GM12864 (cell line): ENCODE data around the gene CCDC138.

Experiments used
- DNase-seq: peaks from one replicate; pipeline ENCODE4 v3.0.0-alpha.2; 2011; ENCODE audit warnings: low read depth
- H3K4me3 ChIP-seq: 2 replicates; pipeline ENCODE4 v1.5.1; 2011; ENCODE audit warnings: mild to moderate bottlenecking, low read depth, low read length, control low read depth
- CTCF ChIP-seq: IDR thresholded peaks from 2 replicates; pipeline ENCODE4 v1.5.1; 2011; ENCODE audit warnings: low read depth, mild to moderate bottlenecking, moderate library complexity, low read length, control low read depth, inconsistent platforms; ENCODE audit errors: missing control alignments

Gene CCDC138

DNA sequence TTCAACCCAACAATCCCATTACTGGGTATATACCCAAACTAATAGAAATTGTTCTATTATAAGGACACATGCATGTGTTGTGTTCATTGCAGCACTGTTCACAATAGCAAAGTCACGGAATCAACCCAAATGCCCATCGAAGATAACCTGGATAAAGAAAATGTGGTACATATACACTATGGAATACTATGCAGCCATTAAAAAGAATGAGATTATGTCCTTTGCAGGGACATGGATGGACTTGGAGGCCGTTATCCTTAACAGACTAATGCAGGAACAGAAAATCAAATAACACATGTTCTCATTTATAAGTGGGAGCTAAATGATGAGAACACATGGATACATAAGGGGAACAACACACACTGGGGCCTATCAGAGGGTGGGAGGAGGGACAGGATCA is 65.8 kb downstream of the CCDC138 start:
- no peak for TF ChIP-seq CTCF

GRCh38 chr2:108853421-108853820 is 66.8 kb downstream of the CCDC138 start:
- TF ChIP-seq CTCF = no peak
- H3K4me3 ChIP-seq = no peak overlapping the region
- DNase-seq = no peak

More for the DNA sequence above, 65.8 kb downstream of the CCDC138 start:
- no peak overlapping the region for H3K4me3 ChIP-seq
- DNase-seq = no peak

DNA sequence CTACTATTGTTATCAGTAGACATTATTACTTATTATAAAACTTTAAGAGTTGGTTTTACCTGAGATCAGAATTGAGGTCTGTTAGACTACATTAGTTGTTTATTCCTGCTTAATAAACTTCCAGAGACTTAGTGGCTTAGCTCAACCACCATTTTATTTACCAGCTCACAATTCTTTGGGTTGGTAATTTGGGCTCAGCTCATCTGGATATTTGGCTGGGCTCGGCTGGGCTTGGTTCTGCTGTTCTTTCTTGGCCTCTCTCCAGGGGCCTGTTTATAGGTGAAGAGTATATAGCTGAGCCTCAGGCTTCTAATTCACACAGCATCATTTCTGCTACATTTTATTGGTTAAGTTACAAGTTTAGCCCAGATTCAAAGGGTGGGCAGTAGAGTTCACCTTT is 67.9 kb downstream of the CCDC138 start:
- no peak for TF ChIP-seq CTCF
- no peak overlapping the region for H3K4me3 ChIP-seq
- no peak for DNase-seq

GRCh38 chr2:108855194-108855593 is 68.6 kb downstream of the CCDC138 start:
- peak; percentile 10 for TF ChIP-seq CTCF
- no peak for DNase-seq
- H3K4me3 ChIP-seq = no peak overlapping the region

DNA sequence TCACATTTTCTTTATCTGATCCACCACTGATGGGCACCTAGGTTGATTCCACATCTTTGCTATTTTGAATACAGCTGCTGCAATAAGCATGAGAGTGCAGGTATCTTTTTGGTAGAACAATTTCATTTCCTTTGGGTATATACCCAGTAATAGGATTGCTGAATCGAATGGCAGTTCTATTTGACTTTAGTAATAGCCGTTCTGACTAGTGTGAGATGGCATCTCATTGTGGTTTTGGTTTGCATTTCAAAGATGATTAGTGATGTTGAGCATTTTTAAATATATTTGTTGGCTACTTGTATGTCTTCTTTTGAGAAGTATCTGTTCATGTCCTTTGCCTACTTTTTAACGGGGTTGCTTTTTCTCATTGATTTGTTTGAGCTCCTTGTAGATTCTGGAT is 72.3 kb downstream of the CCDC138 start:
- no peak for TF ChIP-seq CTCF
- no peak for DNase-seq
- H3K4me3 ChIP-seq = no peak overlapping the region

DNA sequence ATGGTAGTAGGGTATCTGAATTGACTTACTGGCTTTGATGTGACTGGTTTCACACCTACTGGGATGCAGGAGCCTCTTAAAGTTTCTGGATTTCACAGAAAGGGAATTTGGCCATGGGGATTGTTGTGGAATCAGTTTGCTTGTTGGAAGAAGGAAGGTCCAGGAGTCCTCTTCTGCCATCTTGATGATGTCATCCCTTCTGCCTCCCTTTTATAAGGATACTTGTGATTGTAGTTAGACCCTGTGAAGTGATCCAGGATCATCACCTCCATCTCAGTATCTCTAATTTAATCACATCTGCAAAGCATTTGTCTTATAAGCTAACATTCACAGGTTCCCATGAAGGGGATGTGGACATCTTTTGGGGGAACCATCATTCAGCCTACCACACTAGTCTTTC is 79.5 kb downstream of the CCDC138 start:
- DNase-seq = no peak
- no peak overlapping the region for H3K4me3 ChIP-seq
- no peak for TF ChIP-seq CTCF

- TF ChIP-seq CTCF = no peak
- H3K4me3 ChIP-seq = no peak overlapping the region
- DNase-seq = no peak
Measured at GRCh38 chr2:108868911-108869310, 82.3 kb downstream of the CCDC138 start.
